ENCODE results near the gene KLHL29. TPM values are rescaled to one million over a fixed set of nuclear protein-coding genes. Genes with fewer than 3 reads are reported as not detected.
"Not testable (repeated sequence)": the region's sequence is repeated elsewhere in the genome, so short reads cannot be mapped to it uniquely, and the experiment has no call there.

Gene KLHL29
- total and polyA plus RNA-seq, 9 donors = 3.0 to 6.6 (median 3.9) TPM

- no peak overlapping the region for H3K27ac ChIP-seq
- no peaks in the 10 kb centered on the region for H3K9me3 ChIP-seq
- no peaks in the 10 kb centered on the region for H3K4me1 ChIP-seq (ENCODE audit: insufficient read depth)
- H3K27me3 ChIP-seq = no peaks in the 10 kb centered on the region
- TF ChIP-seq EP300 (IDR thresholded peaks at IDR 0.05) (no peak), CTCF (IDR thresholded peaks at IDR 0.05) (no peak), POLR2A (IDR thresholded peaks at IDR 0.05) (no peak)
- H3K4me3 ChIP-seq = no peak overlapping the region
- intact Hi-C loops (cut with DNase I) = no loop called here
- no peaks in the 10 kb centered on the region for H3K36me3 ChIP-seq
- no peak for DNase-seq
- 92 to 95% (median 94%) methylated on average over 11 of the region's 11 CpGs for WGBS, 3 donors
Observed at GRCh38 chr2:23390152-23390551, 5.2 kb downstream of the KLHL29 start.

DNA sequence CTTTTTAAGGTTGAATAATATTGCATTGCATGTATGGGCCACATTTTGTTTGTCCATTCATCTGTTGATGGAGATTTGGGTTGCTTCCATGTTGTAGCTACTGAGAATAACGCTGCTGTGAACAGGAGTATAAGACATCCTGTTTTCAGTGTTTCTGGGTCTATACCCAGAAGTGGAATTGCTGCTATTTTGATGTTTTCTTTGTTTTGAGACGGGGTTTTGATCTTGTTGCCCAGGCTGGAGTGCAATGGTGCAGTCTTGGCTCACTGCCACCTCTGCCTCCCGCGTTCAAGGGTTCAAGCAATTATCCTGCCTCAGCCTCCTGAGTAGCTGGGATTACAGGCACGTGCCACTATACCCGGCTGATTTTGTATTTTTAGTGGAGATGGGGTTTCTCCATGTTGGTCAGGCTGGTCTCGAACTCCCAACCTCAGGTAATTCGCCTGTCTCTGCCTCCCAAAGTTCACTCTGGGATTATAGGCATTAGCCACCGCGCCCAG is 6.3 kb downstream of the KLHL29 start:
- H3K4me1 ChIP-seq (ENCODE audit: insufficient read depth); H3K27me3 ChIP-seq; H3K9me3 ChIP-seq; H3K27ac ChIP-seq; intact Hi-C loops (cut with DNase I); H3K36me3 ChIP-seq; H3K4me3 ChIP-seq; DNase-seq: not testable (repeated sequence)
- 89 to 92% (median 89%) methylated on average over 10 of the region's 10 CpGs for WGBS, 3 donors

DNA sequence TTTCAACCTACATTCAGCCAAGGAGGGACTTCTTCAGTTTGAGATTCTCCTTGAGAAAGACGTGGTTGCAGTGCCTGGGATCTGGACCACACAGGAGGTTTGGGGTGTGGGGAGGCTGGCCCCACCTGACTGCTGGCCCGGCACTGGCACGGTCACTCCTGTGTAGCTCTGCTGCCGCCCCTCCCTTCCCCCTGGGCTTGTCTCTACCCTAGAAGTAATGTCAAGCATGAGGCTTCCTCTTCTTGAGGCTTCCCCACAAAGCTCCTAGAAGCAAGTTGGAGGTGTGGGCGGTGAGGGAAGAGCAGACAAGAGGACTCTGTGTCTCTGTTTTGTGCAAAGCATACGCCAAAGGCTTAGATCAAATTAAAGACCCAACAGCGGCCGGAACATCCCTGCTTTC is 8.7 kb downstream of the KLHL29 start:
- intact Hi-C loops (cut with DNase I) = no loop called here
- no peak for DNase-seq
- H3K36me3 ChIP-seq = no peaks in the 10 kb centered on the region
- no peak overlapping the region for H3K4me3 ChIP-seq
- H3K4me1 ChIP-seq (ENCODE audit: insufficient read depth) = no peaks in the 10 kb centered on the region
- no peaks in the 10 kb centered on the region for H3K9me3 ChIP-seq
- H3K27ac ChIP-seq = no peak overlapping the region
- TF ChIP-seq EP300 (IDR thresholded peaks at IDR 0.05) (no peak), POLR2A (IDR thresholded peaks at IDR 0.05) (no peak), CTCF (IDR thresholded peaks at IDR 0.05) (no peak)
- WGBS, 3 donors = 80 to 86% (median 85%) methylated on average over 8 of the region's 8 CpGs
- H3K27me3 ChIP-seq = no peaks in the 10 kb centered on the region

DNA sequence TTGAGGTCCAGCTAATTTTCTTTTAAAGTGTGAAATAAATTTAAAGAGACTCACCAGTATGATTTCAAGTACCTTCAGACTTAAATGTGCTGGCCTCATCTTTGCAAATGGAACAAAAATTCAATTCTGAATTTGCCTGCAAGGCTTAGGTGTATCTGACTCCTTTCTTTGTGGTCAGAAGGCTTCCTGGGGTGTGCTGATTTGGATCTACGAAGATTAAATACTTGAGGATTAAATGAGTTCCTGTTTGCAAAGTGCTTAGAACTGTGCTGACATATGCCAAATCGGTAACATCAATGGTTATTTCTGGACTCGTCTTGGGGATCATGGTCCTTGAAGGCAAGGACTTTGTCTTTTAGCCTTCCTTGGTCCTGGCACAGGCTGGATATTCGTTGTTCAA is 9.7 kb downstream of the KLHL29 start:
- H3K4me1 ChIP-seq (ENCODE audit: insufficient read depth) = no peaks in the 10 kb centered on the region
- no peaks in the 10 kb centered on the region for H3K36me3 ChIP-seq
- no peak for TF ChIP-seq POLR2A (IDR thresholded peaks at IDR 0.05)
- no peak for TF ChIP-seq EP300 (IDR thresholded peaks at IDR 0.05)
- no peak for TF ChIP-seq CTCF (IDR thresholded peaks at IDR 0.05)
- no peaks in the 10 kb centered on the region for H3K9me3 ChIP-seq
- no peak overlapping the region for H3K27ac ChIP-seq
- intact Hi-C loops (cut with DNase I) = no loop called here
- no peaks in the 10 kb centered on the region for H3K27me3 ChIP-seq
- H3K4me3 ChIP-seq = no peak overlapping the region
- DNase-seq = no peak
- WGBS, 3 donors = 87 to 91% (median 91%) methylated on average over 4 of the region's 4 CpGs

- no peaks in the 10 kb centered on the region for H3K36me3 ChIP-seq
- no peaks in the 10 kb centered on the region for H3K9me3 ChIP-seq
- H3K4me1 ChIP-seq (ENCODE audit: insufficient read depth) = no peaks in the 10 kb centered on the region
- no peak overlapping the region for H3K27ac ChIP-seq
- no peak for DNase-seq
- H3K27me3 ChIP-seq = no peaks in the 10 kb centered on the region
- intact Hi-C loops (cut with DNase I) = no loop called here
- no peak overlapping the region for H3K4me3 ChIP-seq
- TF ChIP-seq EP300 (IDR thresholded peaks at IDR 0.05) = no peak
- no peak for TF ChIP-seq CTCF (IDR thresholded peaks at IDR 0.05)
- TF ChIP-seq POLR2A (IDR thresholded peaks at IDR 0.05) = no peak
- WGBS, 3 donors = 85 to 90% (median 86%) methylated on average over 4 of the region's 4 CpGs
Observed at GRCh38 chr2:23397478-23397877, 12.5 kb downstream of the KLHL29 start.

Measured in ovary (tissue), 9 donors.